ENCODE data around the gene KCNK6.

DNA sequence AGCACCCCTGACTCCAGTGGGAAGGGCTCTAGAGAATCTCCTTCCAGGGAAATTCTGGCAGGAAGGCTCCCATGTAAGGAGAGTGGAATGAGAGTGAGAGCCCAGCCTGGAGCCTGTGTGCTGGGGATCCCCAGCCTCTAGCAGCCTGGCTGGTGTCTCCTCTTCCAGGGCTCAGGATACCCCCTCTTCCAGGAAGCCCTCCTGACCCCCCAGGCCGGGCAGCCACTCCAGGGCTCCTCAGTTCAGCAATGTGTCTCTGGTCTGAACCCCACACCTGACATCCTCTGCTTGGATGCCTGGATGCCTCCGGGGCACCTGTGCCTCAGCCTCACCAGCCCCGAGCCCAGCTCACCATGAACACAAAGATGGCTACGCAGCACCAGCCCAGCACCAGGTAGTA, 12.6 kb upstream of the KCNK6 start:
- TF ChIP-seq, protein P1, sequence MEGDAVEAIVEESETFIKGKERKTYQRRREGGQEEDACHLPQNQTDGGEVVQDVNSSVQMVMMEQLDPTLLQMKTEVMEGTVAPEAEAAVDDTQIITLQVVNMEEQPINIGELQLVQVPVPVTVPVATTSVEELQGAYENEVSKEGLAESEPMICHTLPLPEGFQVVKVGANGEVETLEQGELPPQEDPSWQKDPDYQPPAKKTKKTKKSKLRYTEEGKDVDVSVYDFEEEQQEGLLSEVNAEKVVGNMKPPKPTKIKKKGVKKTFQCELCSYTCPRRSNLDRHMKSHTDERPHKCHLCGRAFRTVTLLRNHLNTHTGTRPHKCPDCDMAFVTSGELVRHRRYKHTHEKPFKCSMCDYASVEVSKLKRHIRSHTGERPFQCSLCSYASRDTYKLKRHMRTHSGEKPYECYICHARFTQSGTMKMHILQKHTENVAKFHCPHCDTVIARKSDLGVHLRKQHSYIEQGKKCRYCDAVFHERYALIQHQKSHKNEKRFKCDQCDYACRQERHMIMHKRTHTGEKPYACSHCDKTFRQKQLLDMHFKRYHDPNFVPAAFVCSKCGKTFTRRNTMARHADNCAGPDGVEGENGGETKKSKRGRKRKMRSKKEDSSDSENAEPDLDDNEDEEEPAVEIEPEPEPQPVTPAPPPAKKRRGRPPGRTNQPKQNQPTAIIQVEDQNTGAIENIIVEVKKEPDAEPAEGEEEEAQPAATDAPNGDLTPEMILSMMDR (IDR thresholded peaks at IDR 0.05) = no peak
- no peak for TF ChIP-seq POLR2A (IDR thresholded peaks at IDR 0.05)
